ENCODE data around the gene LYSMD2. TPM values are rescaled to one million over a fixed set of nuclear protein-coding genes. Genes with fewer than 3 reads are reported as not detected.

The LYSMD2 gene
- total RNA-seq, 1 donor from 2014 or later, result 20.6 TPM

GRCh38 chr15:51714162-51714561 is 23.3 kb downstream of the LYSMD2 start:
- no peaks in the 10 kb centered on the region for H3K4me1 ChIP-seq
- intact Hi-C loops (cut with DNase I), result no loop called here
- H3K4me3 ChIP-seq, result no peak overlapping the region
- H3K9me3 ChIP-seq, result no peaks in the 10 kb centered on the region
- DNase-seq, result no peak
- H3K27ac ChIP-seq, result no peak overlapping the region
- ATAC-seq, result no peak
- no peak for TF ChIP-seq CTCF (IDR thresholded peaks at IDR 0.05)
- H3K27me3 ChIP-seq, result no peaks in the 10 kb centered on the region
- no peaks in the 10 kb centered on the region for H3K36me3 ChIP-seq

- H3K9me3 ChIP-seq, result no peaks in the 10 kb centered on the region
- DNase-seq (no peak), ATAC-seq (no peak)
- H3K27ac ChIP-seq, result no peak overlapping the region
- H3K4me1 ChIP-seq, result no peaks in the 10 kb centered on the region
- no peaks in the 10 kb centered on the region for H3K36me3 ChIP-seq
- no peaks in the 10 kb centered on the region for H3K27me3 ChIP-seq
- H3K4me3 ChIP-seq, result no peak overlapping the region
- intact Hi-C loops (cut with DNase I), result no loop called here
- no peak for TF ChIP-seq CTCF (IDR thresholded peaks at IDR 0.05)
Measured at GRCh38 chr15:51709031-51709430, 28.4 kb downstream of the LYSMD2 start.

- Histone ChIP-seq H3K4me1 (no peaks in the 10 kb centered on the region), H3K4me3 (no peak overlapping the region), H3K27me3 (no peaks in the 10 kb centered on the region), H3K36me3 (no peaks in the 10 kb centered on the region), H3K27ac (no peak overlapping the region), H3K9me3 (no peaks in the 10 kb centered on the region)
- ATAC-seq, result no peak
- DNase-seq, result no peak
- intact Hi-C loops (cut with DNase I), result no loop called here
- TF ChIP-seq CTCF (IDR thresholded peaks at IDR 0.05), result no peak
Measured at GRCh38 chr15:51708013-51708412, 29.4 kb downstream of the LYSMD2 start.

- intact Hi-C loops (cut with DNase I), result no loop called here
- Histone ChIP-seq H3K4me1 (no peaks in the 10 kb centered on the region), H3K36me3 (no peaks in the 10 kb centered on the region), H3K27me3 (no peaks in the 10 kb centered on the region), H3K27ac (no peak overlapping the region), H3K4me3 (no peak overlapping the region), H3K9me3 (no peaks in the 10 kb centered on the region)
- ATAC-seq (no peak), DNase-seq (no peak)
- no peak for TF ChIP-seq CTCF (IDR thresholded peaks at IDR 0.05)
Measured at GRCh38 chr15:51706926-51707608, 30.4 kb downstream of the LYSMD2 start.

- no peak for TF ChIP-seq CTCF (IDR thresholded peaks at IDR 0.05)
- intact Hi-C loops (cut with DNase I), result no loop called here
- no peaks in the 10 kb centered on the region for H3K4me1 ChIP-seq
- no peak overlapping the region for H3K27ac ChIP-seq
- ATAC-seq (no peak), DNase-seq (no peak)
- no peak overlapping the region for H3K4me3 ChIP-seq
- no peaks in the 10 kb centered on the region for H3K36me3 ChIP-seq
- H3K9me3 ChIP-seq, result no peaks in the 10 kb centered on the region
- H3K27me3 ChIP-seq, result no peaks in the 10 kb centered on the region
Measured at GRCh38 chr15:51706291-51706690, 31.2 kb downstream of the LYSMD2 start.

GRCh38 chr15:51702710-51703109 is 34.7 kb downstream of the LYSMD2 start:
- H3K36me3 ChIP-seq, result no peaks in the 10 kb centered on the region
- no peaks in the 10 kb centered on the region for H3K9me3 ChIP-seq
- no peak overlapping the region for H3K27ac ChIP-seq
- DNase-seq (no peak), ATAC-seq (no peak)
- no peaks in the 10 kb centered on the region for H3K27me3 ChIP-seq
- H3K4me1 ChIP-seq, result no peaks in the 10 kb centered on the region
- TF ChIP-seq CTCF (IDR thresholded peaks at IDR 0.05), result no peak
- H3K4me3 ChIP-seq, result no peak overlapping the region
- intact Hi-C loops (cut with DNase I), result no loop called here

Data from upper lobe of right lung (tissue), 1 donor.